WTC11 (cell line): ENCODE data around the gene ARHGEF37. TPM values are rescaled to one million over a fixed set of nuclear protein-coding genes. Genes with fewer than 3 reads are reported as not detected.

ENCODE experiments used
- ATAC-seq: fragments of 200-7000 bp; cut with Tn5 transposase; 2 replicates; pipeline ENCODE4 v1.10.0; 2021; ENCODE audit warnings: mild to moderate bottlenecking, moderate library complexity
- CTCF ChIA-PET: fragments of 300-600 bp; sonication (Branson Sonifier 250); formaldehyde crosslinking; loops from one replicate; lab custom pipeline; 2021; ENCODE audit warnings: antibody characterized with exemption; lab: Charles Lee
- POLR2A ChIA-PET: fragments of 350-600 bp; sonication (Branson Sonifier 250); formaldehyde crosslinking; loops from one replicate; lab custom pipeline; 2021; ENCODE audit warnings: antibody characterized with exemption; lab: Charles Lee
- DNase-seq: peaks from one replicate; pipeline ENCODE4 v3.0.0; 2021; ENCODE audit warnings: low spot score
- H3K27ac Mint-ChIP-seq: 2 replicates; pipeline ENCODE4 v1.8.0; 2021; ENCODE audit warnings: mixed read lengths
- H3K27me3 Mint-ChIP-seq: 2 replicates; pipeline ENCODE4 v1.8.0; 2021; ENCODE audit warnings: low read depth, mild to moderate bottlenecking, moderate library complexity, mixed read lengths
- H3K36me3 Mint-ChIP-seq: 2 replicates; pipeline ENCODE4 v1.8.0; 2021; ENCODE audit warnings: mixed read lengths
- H3K4me1 Mint-ChIP-seq: 2 replicates; pipeline ENCODE4 v1.8.0; 2022; ENCODE audit warnings: mixed read lengths
- H3K4me3 Mint-ChIP-seq: 2 replicates; pipeline ENCODE4 v1.8.0; 2021; ENCODE audit warnings: mild to moderate bottlenecking, moderate library complexity, mixed read lengths
- H3K9me3 Mint-ChIP-seq: 2 replicates; pipeline ENCODE4 v1.8.0; 2021; ENCODE audit warnings: mixed read lengths
- ETV6 ChIP-seq: sonication (generic); formaldehyde crosslinking; IDR thresholded peaks from 2 replicates; pipeline ENCODE4 v1.8.1; 2022; ENCODE audit warnings: mild to moderate bottlenecking, missing genetic modification reagents
- IRF2 ChIP-seq: sonication (generic); formaldehyde crosslinking; IDR thresholded peaks from 2 replicates; pipeline ENCODE4 v1.8.0; 2022; ENCODE audit warnings: low read depth, missing genetic modification reagents, borderline replicate concordance
- MYBL2 ChIP-seq: sonication (generic); formaldehyde crosslinking; IDR thresholded peaks from 2 replicates; pipeline ENCODE4 v1.8.1; 2023; ENCODE audit warnings: mild to moderate bottlenecking, moderate library complexity, missing genetic modification reagents
- NR1H2 ChIP-seq: sonication (generic); formaldehyde crosslinking; IDR thresholded peaks from 2 replicates; pipeline ENCODE4 v1.9.0; 2021; ENCODE audit warnings: mild to moderate bottlenecking, moderate library complexity, missing genetic modification reagents
- NR2C2 ChIP-seq: sonication (generic); formaldehyde crosslinking; IDR thresholded peaks from 2 replicates; pipeline ENCODE4 v1.8.0; 2022; ENCODE audit warnings: mild to moderate bottlenecking, missing genetic modification reagents
- SMAD3 ChIP-seq: sonication (generic); formaldehyde crosslinking; IDR thresholded peaks from 2 replicates; pipeline ENCODE4 v1.8.0; 2022; ENCODE audit warnings: missing genetic modification reagents, mild to moderate bottlenecking, borderline replicate concordance
- ZNF138 ChIP-seq: sonication (generic); formaldehyde crosslinking; conservative IDR thresholded peaks from 2 replicates; pipeline ENCODE4 v1.8.1; 2022; ENCODE audit warnings: mild to moderate bottlenecking, moderate library complexity, missing genetic modification reagents
- total RNA-seq: library from RNA; stranded (reverse); gene quantifications from 3 replicates; pipeline ENCODE4 v1.2.3, GENCODE V29; 2021
- TF ChIP-seq, protein P1 (sequence below): fragments of 250-450 bp; sonication (Bioruptor Pico); IDR thresholded peaks from 2 replicates; pipeline ENCODE4 v1.8.0; 2021; ENCODE audit warnings: mild to moderate bottlenecking
- TF ChIP-seq, protein P2 (sequence below): sonication (generic); formaldehyde crosslinking; IDR thresholded peaks from 2 replicates; pipeline ENCODE4 v1.8.0; 2022; ENCODE audit warnings: missing genetic modification reagents
- TF ChIP-seq, protein P3 (sequence below): sonication (generic); formaldehyde crosslinking; conservative IDR thresholded peaks from 2 replicates; pipeline ENCODE4 v1.8.1; 2023; ENCODE audit warnings: mild to moderate bottlenecking, low read depth, missing genetic modification reagents, moderate library complexity
- TF ChIP-seq, protein P4 (sequence below): sonication (generic); formaldehyde crosslinking; IDR thresholded peaks from 2 replicates; pipeline ENCODE4 v1.8.1; 2022; ENCODE audit warnings: low read depth, missing genetic modification reagents, borderline replicate concordance
- TF ChIP-seq, protein P5 (sequence below): fragments of 250-450 bp; sonication (Bioruptor Pico); IDR thresholded peaks from 2 replicates; pipeline ENCODE4 v1.9.0; 2021; ENCODE audit warnings: mild to moderate bottlenecking, borderline replicate concordance
- TF ChIP-seq, protein P6 (sequence below): sonication (generic); formaldehyde crosslinking; IDR thresholded peaks from 2 replicates; pipeline ENCODE4 v1.8.1; 2022; ENCODE audit warnings: missing genetic modification reagents, borderline replicate concordance

ARHGEF37 gene
- total RNA-seq, 1 experiment from 2014 or later = 1.1 TPM

DNA sequence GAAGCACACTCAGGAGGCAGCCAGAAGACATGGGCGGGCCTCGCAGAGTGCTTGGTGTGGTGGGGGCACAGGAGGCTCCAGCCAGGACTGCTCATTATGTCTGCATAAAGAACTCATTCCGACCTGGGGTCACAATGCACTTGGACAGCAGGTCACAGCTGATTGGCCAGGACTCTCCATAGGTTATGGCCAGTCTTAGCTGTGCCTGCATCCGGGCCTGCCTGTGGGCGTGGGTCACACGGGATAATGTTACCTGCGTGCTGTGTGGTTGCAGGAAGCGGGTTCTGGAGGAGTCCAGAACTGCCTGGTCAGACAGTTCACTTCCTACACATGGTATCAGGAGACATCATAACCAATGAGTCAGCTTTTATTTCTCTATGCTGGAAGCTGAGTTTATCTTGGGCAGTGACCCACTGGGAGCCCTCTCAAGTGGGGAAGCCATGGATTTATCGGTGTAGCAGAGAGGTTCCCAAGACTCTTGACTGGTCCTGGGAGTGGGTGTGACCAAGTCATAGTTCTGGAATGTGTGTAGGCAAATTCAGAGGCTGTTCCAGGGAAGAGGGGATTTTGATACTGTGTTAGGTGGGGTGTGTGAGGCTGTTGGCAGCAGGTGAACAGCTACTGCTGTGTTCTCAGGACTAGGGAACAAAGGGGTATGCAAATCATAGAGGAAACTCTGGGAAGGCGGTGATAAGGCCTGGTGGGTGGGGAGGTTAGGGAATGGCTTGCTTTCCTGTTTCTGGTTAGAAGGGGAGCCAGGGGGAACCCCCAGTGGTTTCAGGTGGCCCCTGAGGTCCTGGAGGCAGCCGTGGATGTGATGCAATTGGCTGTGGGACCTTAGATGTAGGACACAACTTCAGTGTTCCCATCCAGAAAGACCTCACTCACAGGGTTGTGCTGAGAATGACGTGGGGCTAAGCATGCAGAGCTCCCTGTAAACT lies 51.3 kb downstream of the ARHGEF37 start:
- H3K9me3 Mint-ChIP-seq = no peaks in the 10 kb centered on the region
- H3K27me3 Mint-ChIP-seq = no peaks in the 10 kb centered on the region
- no peaks in the 10 kb centered on the region for H3K36me3 Mint-ChIP-seq
- H3K4me3 Mint-ChIP-seq = no peak overlapping the region
- peak overlapping the region; percentile 42 for H3K27ac Mint-ChIP-seq
- ATAC-seq (peak; percentile 76), DNase-seq (no peak)
- CTCF ChIA-PET = interaction anchor here (0.8 to 1.9 kb wide), 12 partner anchors 14 to 358 kb away, joined by 3 to 9 read pairs (median 4); no protein-coding TSS in a partner anchor
- 0 out of 2 replicates have a peak, but pooled peaks have one; percentile 21 for TF ChIP-seq ETV6 (CRISPR knock-in tag)
- TF ChIP-seq, protein P1, sequence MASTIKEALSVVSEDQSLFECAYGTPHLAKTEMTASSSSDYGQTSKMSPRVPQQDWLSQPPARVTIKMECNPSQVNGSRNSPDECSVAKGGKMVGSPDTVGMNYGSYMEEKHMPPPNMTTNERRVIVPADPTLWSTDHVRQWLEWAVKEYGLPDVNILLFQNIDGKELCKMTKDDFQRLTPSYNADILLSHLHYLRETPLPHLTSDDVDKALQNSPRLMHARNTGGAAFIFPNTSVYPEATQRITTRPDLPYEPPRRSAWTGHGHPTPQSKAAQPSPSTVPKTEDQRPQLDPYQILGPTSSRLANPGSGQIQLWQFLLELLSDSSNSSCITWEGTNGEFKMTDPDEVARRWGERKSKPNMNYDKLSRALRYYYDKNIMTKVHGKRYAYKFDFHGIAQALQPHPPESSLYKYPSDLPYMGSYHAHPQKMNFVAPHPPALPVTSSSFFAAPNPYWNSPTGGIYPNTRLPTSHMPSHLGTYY (CRISPR knock-in tag) = no peak
- TF ChIP-seq, protein P2, sequence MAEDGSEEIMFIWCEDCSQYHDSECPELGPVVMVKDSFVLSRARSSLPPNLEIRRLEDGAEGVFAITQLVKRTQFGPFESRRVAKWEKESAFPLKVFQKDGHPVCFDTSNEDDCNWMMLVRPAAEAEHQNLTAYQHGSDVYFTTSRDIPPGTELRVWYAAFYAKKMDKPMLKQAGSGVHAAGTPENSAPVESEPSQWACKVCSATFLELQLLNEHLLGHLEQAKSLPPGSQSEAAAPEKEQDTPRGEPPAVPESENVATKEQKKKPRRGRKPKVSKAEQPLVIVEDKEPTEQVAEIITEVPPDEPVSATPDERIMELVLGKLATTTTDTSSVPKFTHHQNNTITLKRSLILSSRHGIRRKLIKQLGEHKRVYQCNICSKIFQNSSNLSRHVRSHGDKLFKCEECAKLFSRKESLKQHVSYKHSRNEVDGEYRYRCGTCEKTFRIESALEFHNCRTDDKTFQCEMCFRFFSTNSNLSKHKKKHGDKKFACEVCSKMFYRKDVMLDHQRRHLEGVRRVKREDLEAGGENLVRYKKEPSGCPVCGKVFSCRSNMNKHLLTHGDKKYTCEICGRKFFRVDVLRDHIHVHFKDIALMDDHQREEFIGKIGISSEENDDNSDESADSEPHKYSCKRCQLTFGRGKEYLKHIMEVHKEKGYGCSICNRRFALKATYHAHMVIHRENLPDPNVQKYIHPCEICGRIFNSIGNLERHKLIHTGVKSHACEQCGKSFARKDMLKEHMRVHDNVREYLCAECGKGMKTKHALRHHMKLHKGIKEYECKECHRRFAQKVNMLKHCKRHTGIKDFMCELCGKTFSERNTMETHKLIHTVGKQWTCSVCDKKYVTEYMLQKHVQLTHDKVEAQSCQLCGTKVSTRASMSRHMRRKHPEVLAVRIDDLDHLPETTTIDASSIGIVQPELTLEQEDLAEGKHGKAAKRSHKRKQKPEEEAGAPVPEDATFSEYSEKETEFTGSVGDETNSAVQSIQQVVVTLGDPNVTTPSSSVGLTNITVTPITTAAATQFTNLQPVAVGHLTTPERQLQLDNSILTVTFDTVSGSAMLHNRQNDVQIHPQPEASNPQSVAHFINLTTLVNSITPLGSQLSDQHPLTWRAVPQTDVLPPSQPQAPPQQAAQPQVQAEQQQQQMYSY (CRISPR knock-in tag) = peak; percentile 75
- POLR2A ChIA-PET = interaction anchor here (1.0 kb wide), 1 partner anchor 190 kb away, joined by 3 read pairs; no protein-coding TSS in a partner anchor
- H3K4me1 Mint-ChIP-seq = peaks cover 31% of the 10 kb centered on the region

DNA sequence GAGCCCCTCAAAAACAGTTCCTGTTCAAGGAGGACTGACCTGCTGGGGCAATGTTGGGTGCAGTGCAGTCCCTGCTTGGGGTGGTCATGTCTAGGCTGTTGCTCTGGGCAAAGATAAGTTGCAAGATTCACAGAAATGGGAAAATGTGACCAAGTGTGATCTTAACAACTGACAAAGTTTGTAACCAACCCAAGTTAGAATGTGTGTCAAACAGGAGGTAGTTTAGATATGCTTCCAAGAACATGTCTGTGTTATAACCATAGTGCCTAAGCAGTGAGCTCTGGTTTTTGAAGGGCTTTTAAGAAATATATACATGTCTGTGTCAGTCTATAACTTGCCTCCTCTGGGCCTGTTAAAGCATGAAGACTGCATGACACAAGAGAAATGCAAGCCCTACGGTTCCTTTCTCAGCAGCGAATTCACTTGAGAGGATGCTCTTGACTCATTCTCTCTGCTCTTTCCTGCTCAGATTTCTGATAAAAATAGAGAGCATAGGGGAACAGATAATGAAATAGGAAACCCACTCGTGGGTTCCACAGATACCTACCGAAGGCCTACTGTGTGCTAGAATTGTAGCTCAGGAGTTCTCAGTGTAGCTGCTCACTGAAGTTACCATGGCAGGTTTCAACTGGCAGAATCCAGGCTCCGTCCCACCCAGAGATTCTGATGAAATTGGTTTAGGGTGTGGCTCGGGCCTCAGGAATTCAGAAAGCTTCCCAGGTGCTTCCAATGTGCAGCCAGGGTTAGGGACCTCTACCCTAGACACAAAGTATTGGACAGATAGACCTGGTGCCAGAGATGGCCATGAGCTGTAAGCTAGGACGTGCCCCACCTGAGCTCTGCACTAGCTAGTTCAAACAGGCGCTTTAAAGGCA lies 52.4 kb downstream of the ARHGEF37 start:
- H3K4me3 Mint-ChIP-seq = no peak overlapping the region
- H3K27ac Mint-ChIP-seq = no peak overlapping the region
- POLR2A ChIA-PET = no interaction called here
- ATAC-seq (no peak), DNase-seq (no peak)
- CTCF ChIA-PET = interaction anchor here (0.7 to 1.9 kb wide), 9 partner anchors 23 to 357 kb away, joined by 3 to 9 read pairs (median 4); no protein-coding TSS in a partner anchor
- no peaks in the 10 kb centered on the region for H3K36me3 Mint-ChIP-seq
- no peaks in the 10 kb centered on the region for H3K27me3 Mint-ChIP-seq
- peaks cover 26% of the 10 kb centered on the region for H3K4me1 Mint-ChIP-seq
- no peaks in the 10 kb centered on the region for H3K9me3 Mint-ChIP-seq
- TF ChIP-seq, protein P3, sequence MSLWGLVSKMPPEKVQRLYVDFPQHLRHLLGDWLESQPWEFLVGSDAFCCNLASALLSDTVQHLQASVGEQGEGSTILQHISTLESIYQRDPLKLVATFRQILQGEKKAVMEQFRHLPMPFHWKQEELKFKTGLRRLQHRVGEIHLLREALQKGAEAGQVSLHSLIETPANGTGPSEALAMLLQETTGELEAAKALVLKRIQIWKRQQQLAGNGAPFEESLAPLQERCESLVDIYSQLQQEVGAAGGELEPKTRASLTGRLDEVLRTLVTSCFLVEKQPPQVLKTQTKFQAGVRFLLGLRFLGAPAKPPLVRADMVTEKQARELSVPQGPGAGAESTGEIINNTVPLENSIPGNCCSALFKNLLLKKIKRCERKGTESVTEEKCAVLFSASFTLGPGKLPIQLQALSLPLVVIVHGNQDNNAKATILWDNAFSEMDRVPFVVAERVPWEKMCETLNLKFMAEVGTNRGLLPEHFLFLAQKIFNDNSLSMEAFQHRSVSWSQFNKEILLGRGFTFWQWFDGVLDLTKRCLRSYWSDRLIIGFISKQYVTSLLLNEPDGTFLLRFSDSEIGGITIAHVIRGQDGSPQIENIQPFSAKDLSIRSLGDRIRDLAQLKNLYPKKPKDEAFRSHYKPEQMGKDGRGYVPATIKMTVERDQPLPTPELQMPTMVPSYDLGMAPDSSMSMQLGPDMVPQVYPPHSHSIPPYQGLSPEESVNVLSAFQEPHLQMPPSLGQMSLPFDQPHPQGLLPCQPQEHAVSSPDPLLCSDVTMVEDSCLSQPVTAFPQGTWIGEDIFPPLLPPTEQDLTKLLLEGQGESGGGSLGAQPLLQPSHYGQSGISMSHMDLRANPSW (CRISPR knock-in tag) = no peak
- TF ChIP-seq, protein P4, sequence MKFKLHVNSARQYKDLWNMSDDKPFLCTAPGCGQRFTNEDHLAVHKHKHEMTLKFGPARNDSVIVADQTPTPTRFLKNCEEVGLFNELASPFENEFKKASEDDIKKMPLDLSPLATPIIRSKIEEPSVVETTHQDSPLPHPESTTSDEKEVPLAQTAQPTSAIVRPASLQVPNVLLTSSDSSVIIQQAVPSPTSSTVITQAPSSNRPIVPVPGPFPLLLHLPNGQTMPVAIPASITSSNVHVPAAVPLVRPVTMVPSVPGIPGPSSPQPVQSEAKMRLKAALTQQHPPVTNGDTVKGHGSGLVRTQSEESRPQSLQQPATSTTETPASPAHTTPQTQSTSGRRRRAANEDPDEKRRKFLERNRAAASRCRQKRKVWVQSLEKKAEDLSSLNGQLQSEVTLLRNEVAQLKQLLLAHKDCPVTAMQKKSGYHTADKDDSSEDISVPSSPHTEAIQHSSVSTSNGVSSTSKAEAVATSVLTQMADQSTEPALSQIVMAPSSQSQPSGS (CRISPR knock-in tag) = no peak
- TF ChIP-seq NR2C2 (CRISPR knock-in tag) (no peak), ZNF138 (no peak), IRF2 (CRISPR knock-in tag) (no peak), SMAD3 (no peak), MYBL2 (CRISPR knock-in tag) (no peak), NR1H2 (CRISPR knock-in tag) (no peak)
- TF ChIP-seq, protein P5, sequence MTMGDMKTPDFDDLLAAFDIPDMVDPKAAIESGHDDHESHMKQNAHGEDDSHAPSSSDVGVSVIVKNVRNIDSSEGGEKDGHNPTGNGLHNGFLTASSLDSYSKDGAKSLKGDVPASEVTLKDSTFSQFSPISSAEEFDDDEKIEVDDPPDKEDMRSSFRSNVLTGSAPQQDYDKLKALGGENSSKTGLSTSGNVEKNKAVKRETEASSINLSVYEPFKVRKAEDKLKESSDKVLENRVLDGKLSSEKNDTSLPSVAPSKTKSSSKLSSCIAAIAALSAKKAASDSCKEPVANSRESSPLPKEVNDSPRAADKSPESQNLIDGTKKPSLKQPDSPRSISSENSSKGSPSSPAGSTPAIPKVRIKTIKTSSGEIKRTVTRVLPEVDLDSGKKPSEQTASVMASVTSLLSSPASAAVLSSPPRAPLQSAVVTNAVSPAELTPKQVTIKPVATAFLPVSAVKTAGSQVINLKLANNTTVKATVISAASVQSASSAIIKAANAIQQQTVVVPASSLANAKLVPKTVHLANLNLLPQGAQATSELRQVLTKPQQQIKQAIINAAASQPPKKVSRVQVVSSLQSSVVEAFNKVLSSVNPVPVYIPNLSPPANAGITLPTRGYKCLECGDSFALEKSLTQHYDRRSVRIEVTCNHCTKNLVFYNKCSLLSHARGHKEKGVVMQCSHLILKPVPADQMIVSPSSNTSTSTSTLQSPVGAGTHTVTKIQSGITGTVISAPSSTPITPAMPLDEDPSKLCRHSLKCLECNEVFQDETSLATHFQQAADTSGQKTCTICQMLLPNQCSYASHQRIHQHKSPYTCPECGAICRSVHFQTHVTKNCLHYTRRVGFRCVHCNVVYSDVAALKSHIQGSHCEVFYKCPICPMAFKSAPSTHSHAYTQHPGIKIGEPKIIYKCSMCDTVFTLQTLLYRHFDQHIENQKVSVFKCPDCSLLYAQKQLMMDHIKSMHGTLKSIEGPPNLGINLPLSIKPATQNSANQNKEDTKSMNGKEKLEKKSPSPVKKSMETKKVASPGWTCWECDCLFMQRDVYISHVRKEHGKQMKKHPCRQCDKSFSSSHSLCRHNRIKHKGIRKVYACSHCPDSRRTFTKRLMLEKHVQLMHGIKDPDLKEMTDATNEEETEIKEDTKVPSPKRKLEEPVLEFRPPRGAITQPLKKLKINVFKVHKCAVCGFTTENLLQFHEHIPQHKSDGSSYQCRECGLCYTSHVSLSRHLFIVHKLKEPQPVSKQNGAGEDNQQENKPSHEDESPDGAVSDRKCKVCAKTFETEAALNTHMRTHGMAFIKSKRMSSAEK = no peak
- TF ChIP-seq, protein P6, sequence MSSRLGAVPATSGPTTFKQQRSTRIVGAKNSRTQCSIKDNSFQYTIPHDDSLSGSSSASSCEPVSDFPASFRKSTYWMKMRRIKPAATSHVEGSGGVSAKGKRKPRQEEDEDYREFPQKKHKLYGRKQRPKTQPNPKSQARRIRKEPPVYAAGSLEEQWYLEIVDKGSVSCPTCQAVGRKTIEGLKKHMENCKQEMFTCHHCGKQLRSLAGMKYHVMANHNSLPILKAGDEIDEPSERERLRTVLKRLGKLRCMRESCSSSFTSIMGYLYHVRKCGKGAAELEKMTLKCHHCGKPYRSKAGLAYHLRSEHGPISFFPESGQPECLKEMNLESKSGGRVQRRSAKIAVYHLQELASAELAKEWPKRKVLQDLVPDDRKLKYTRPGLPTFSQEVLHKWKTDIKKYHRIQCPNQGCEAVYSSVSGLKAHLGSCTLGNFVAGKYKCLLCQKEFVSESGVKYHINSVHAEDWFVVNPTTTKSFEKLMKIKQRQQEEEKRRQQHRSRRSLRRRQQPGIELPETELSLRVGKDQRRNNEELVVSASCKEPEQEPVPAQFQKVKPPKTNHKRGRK (CRISPR knock-in tag) = no peak
